NCI-H82 treated with DMSO at 0.1 percent for 48 hours (cell line): Measurements from ENCODE around the gene GNB5.
"Not testable (repeated sequence)": the region's sequence is repeated elsewhere in the genome, so short reads cannot be mapped to it uniquely, and the experiment has no call there.

ENCODE experiments used
- DNase-seq: peaks from one replicate; lab custom pipeline; 2025; ENCODE audit not compliant: unreplicated experiment; lab: John Stamatoyannopoulos, UW

Gene GNB5

DNA sequence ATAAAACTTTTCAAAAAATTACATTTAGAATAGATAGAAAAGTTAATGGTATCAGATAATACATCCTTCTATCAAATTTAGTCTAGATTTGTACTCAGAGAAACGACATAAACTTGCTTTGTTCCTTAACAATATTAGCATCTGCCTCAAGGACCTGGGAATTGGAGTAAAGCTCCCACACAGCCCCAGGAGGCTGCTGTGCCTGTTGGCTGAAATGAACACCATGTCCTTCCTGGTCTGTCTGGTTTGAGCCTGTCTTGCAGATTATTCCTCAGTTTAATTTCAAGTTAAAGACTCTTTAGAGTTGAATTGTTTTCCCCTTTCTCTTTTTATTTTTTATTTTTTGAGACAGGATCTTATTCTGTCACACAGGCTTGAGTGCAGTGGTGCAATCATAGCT lies 19.4 kb downstream of the GNB5 start:
- DNase-seq, result no peak

DNA sequence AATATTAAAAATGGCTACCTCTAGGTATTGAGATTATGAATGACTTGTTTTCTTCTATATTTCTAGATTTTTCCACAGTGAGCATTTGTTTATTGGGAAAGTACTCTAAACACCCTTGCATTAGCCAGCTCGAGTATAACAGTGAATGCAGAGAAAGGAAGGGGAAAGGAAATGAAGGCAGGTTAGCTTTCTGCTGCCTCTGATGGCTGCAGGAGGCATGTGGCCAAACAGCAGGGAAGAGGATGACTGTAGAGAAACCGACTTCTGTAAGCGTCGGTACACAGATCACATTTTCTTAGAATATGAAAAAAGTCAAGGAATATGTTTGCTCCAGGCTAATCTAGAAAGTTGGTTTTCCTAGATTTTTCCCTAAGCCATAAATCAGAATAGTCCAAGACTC lies 19.8 kb downstream of the GNB5 start:
- no peak for DNase-seq

DNA sequence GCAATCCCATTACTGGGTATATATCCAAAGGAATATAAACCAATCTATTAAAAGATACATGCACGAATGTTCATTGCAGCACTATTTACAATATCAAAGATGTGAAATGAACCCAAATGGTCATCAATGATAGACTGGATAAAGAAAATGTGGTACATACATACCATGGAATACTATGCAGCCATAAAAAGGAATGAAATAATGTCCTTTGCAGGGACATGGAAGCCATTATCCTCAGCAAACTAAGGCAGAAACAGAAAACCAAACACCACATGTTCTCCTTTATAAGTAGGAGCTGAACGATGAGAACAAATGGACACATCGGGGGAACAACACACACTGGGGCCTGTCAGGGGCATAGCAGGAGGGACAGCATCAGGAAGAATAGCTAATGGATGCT lies 21.0 kb downstream of the GNB5 start:
- not testable (repeated sequence) for DNase-seq

DNA sequence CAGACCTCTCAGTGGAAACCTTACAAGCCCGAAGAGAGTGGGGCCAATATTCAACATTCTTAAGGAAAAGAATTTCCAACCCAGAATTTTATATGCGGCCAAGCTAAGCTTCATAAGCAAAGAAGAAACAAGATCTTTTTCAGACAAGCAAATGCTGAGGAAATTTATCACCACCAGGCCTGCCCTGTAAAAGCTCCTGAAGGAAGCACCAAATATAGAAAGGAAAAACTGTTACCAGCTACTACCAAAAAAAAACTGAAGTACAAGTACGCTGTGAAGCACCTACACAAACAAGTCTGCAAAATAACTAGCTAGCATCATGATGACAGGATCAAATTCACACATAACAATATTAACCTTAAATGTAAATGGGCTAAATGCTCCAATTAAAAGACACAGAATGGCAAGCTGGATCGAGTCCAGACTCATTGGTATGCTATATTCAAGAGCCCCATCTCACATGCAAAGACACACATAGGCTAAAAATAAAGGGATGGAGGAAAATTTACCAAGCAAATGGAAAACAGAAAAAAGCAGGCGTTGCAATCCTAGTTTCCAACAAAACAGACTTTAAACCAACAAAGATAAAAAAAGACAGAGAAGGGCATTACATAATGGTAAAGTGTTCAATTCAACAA lies 25.6 kb downstream of the GNB5 start:
- DNase-seq, result not testable (repeated sequence)

DNA sequence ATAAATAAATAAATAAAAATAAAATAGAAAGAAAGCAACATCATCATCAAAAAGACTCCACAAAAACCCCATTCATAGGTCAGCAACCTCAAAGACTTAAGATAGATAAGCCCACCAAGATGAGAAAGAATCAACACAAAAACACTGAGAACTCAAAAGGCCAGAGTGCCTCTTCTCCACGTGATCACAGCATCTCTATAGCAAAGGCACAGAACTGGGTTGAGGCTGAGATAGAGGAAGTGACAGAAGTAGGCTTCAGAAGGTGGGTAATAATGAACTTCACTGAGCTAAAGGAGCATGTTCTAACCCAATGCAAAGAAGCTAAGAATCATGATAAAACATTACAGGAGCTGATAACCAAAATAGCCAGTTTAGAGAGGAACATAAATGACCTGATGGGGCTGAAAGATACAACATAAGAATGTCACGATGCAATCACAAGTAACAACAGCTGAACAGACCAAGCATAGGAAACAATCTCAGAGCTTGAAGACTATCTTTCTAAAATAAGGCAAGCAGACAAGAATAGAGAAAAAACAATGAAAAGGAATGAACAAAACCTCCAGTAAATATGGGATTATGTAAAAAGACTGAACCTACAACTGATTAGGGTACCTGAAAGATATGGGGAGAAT lies 26.4 kb downstream of the GNB5 start:
- DNase-seq, result no peak

DNA sequence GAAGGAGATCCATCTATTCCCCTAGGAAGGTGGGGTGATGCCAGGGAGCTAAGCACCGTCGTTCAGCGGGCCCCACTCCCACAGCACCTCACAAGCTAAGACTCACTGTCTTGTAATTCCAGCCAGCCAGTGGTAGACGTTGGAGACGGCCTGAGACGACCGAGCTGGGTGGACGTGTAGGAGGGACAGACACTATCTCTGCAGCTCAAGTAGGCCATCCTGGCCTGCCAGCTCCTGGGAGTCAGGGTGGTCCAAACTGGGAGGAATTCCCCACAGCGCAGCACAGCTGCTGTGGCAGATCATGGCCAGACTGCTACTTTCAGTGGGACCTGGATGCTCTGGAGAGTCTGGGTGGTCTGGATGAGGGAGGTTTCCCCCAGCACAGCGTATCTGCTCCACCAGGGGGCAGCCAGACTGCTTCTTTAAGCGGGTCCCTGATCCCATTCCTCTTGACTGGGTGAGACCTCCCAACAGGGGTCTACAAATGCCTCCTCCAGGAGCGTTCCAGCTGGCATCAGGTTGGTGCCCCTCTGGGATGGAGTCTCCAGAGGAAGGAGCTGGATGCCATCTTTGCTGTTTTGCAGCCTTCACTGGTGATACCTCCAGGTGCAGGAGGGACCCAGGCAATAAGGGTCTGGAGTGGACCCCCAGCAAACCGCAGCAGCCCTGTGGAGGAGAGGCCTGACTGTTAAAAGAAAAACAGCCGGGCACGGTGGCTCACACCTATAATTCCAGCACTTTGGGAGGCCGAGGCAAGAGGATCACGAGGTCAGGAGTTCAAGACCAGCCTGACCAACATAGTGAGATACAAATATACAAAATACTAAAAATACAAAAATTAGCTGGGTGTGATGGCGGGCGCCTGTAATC lies 27.6 kb downstream of the GNB5 start:
- DNase-seq, result no peak

DNA sequence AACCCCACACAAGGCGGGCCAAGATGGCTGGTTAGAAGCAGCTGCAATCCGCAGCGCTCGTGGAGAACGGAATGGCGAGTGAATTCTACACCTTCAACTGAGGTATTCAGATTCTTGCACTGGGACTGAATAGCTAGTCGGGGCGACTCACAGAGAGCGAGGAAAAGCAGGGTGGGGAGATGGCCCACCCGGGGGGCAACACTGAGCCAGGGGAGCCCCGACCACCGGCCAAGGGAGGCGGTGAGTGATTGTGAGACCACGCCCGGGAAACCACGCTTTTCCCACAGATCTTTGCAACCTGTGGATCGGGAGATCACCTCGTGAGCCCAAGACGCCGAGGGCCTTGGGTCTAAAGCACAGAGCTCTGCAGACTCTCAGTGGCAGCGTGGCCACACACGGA lies 28.3 kb downstream of the GNB5 start:
- no peak for DNase-seq

DNA sequence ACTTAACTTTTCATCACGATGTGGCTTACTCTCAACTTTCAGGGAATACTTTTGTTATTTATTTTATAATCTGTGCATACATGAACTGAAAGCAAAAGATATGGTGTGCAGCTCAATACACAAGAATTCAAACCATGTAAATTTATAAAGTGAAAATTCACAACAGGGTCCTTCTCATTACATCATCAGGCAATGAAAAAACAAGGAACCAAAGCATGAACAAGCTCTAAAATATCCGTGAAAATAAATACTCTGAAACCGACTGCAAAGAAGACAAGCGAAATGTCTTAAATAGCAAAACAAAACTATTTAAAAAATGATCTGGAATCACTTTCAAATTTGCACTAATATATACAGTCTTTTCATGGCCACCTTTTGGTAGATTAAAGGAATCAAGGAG lies 28.9 kb downstream of the GNB5 start:
- no peak for DNase-seq

DNA sequence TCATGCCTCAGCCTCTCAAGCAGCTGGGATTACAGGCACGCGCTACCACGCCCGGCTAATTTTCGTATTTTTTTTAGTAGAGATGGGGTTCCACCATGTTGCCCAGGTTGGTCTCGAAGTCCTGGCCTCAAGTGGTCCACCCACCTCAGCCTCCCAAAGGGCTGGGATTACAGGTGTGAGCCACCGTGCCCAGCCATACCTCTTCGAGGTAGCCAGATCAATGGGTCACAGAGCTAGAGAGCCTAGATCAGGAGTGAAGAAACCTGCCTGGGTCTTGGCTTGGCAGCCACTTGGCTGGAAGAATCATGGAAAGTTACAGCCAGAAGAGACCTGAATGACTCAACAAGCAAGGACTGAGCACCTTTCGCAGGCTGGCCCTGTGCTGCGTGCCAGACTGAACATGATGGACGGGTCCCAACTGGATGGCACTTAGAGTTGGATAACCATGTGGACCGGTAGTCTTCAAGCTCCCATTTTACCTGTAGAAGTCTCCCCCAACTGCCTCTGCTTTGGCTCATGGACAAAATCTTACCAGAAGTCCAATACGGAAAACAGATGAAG lies 29.7 kb downstream of the GNB5 start:
- DNase-seq, result no peak

DNA sequence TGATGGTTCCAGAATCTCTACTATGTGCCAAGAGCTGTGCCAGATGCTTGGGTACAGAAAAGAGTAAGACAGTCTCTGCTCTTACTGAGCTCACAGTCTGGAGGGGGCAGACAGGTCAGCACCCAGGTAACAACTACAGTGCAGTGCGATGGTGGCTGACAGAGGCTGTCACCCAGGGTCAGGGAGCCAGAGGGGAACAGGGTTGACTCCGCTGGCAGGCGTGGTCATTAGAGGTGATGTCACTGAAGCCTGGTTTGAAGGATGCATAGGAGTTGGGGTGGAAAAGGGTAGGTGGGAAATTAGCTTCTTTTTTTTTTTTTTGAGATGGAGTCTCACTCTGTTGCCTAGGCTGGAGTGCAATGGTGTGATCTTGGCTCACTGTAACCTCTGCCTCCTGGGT lies 31.5 kb downstream of the GNB5 start:
- no peak for DNase-seq

DNA sequence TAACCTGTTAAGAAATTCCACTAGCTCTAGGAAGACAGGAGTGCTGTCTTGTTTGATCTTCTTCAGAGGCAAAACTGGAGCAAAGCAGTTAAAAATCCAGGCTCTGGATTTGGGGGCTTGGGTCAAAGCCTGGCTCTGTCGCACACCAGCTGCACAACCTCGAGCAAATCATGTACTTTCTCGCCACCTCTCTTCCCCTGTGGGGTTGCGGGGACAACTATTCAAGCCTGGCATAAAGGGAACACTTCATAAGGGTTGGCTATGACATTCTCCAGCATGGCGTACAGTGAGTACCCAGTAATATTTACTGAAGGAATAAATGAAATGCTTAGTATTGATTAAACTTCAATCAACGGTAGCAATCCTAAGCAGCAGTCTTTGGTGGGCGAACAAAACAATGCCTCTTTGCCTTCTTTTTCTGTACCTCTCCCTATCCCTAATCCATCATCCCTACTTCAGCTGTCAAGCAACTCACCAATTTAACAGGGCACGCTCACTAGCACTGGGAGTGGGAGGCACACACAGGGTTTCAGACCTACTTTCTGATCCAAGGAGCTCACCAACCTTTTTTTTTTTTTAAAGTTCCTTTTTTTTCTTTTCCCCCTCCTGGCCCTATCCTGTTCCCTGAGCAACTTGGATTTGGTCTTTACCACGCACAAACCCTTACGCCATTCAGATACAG lies 33.0 kb downstream of the GNB5 start:
- DNase-seq, result no peak

DNA sequence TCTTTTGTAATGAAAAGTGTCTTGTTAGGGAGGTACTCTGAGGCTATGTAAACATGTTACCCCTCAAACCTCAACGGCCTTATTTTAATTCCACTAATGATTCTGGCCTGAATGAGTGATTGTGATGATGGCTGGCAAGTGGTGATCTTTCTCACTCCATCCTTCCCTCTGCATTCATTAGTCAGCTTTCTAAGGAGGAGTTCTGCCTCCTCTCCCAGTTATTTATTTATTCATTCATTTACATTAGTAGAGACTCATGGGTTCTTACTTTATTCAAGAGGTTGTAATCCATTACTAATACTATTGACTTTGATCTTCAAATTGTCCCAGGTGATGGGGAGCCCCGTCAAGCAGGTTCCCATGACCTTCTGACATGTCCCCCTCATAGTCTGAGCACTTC lies 35.3 kb downstream of the GNB5 start:
- no peak for DNase-seq

DNA sequence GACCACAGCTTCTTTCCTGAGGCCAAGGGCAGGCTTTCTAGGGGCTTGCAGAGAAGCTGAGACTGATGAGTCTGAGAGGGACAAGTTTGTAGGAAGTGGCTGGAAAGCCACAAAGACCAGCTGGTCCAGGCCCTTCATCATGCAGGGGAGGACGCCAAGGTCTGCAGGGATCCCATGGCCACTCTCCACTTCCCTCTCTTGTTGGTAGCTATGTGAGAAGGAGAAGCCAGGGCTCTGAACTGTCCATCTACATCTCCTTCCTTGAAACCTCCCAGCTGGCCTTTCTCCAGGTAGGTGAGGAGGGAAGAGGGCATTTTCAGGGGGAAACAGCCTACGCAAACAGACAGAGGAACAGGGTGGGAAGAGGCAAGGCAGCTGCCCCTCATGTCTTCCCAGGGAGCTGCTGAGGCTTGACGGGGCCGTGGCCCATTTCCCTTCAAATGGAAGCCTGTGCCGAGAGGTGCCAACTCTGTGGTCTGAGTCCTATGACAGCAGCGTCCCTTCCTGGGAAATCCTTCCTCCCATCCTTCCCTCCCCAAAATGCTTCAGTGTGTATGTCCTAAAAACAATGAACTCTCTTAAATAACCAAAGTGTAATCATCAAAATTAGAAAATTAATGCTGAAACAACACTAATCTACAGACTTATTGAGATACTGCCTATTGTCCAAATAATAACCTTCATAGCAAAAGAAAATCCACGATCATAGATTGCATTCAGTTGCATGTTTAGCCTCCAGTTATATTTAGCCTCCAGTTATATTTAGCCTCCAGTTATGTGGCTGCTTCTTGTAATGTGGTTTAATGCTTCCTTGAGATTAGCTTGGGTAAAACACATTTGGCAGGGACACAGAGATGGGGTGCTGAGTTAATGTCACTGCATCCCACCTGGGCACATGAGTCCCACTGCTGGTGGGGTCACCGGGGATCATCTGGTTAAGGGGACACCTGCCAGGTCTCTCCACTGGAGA lies 36.0 kb downstream of the GNB5 start:
- DNase-seq, result no peak

DNA sequence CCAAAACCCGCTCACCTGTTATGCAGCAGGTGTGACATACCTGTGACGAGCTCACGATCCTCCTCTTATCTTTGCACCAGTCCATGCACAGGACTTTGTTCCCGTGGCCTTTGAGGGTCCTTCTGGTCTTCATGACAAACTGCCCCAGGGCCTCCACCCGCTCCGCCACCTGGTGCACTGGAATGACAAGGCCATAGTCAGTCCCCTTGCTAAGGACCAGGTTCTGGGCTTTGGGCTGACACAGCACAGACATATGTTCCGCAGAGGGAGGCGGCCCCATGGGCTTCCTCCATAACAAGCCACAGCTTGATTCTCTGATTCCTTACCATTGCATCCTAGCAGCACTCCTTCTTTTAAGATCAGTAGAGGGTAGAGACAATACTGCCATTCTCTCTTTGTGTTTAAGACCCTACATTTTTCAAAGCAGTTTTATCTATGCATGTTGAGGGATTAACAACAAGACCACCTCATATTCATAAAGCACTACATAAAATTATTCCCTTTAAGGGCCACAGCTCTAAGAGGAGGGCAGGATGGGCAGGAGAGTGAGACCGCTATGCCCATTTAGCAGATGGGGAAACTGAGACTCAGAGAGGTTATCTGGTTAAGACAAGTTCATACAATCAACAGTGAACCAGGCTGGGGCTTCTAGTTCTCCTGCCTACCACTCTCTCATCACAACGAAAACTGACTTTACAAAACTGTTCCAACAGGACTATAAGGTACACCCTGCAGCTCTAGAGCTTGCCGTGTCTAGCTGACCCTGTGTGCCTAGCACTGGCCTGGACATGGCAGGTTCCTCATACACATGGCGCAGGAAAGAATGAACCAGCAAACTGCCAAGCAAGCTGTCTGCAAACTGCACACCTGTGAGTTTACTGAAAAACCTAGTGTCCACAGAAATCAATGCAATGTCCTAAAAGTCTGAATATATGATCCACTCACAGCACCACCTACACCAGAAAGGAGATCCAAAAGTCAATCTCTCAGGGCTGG lies 37.0 kb downstream of the GNB5 start:
- no peak for DNase-seq

DNA sequence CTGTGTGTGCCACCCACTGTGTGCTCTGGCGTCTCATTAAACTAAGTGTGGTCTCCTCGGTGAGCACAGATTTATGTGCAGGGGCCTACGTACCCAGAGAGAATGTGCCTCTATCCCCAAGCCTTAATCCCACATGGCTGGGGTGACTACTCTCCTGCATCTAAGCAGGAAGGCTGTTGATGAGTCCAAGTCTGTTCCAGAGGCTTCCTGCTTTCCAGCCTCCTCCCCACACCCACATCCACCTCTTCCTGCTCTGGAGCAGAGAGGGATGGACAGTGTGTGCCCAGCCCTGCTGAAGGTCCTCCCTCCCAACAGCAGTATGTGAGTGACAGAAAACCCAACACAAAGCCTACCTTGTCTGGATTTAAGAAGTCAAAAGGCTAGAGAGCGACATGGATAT lies 39.8 kb downstream of the GNB5 start:
- DNase-seq, result no peak

DNA sequence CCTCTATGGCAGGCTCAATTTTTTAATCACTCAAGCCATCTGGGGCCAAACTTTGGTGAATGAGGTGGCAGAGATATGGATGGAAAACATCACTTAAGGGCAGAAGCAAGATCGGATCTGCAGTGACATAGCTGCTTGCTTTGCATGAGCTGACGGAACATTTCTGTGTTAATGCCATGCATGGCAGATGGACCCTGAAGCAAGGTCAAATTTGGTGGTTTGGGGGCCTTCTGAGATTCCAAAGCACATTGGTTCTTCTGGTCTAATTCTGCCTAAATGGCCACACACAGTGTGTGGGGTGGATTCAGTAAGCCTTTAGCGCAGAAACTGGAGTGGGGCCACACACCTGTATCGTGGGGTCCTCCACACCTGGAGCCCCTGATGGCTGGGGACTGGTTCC lies 40.3 kb downstream of the GNB5 start:
- DNase-seq, result no peak

DNA sequence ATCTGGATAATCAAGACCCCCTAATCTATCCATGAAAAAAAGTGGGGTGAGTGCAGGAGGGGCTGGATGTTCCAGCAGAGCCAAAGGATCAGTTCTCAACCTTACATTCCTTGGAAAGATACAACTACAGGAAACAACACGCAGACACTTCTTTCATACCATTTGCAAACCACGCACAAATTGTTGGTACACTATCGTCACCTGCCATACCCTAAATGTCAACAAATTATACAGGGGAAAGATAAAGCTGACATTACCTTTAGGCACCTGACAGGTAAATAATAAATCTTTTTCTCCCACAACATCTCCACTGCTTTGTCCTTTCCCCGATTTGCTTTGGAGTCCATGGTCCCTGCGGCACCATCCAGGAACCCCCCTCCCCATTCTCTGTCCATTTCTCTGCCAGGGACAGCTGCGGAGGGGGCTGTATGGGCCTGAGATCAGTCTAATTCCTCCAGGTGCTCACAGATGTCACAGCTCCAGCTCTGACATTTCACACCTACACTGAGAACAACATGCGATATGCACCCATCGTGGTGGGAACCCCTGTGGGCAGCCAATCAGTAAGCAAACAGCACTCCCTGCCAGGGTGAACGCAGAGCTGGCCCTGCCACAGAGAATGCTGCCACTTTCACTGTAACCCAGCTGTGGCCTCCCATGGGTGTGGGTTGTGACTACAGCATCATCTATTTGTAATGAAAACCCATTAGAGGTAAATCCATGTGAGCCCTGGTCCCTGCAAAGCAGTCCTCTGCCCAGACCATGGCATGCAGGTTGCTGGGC lies 41.0 kb downstream of the GNB5 start:
- DNase-seq, result no peak

DNA sequence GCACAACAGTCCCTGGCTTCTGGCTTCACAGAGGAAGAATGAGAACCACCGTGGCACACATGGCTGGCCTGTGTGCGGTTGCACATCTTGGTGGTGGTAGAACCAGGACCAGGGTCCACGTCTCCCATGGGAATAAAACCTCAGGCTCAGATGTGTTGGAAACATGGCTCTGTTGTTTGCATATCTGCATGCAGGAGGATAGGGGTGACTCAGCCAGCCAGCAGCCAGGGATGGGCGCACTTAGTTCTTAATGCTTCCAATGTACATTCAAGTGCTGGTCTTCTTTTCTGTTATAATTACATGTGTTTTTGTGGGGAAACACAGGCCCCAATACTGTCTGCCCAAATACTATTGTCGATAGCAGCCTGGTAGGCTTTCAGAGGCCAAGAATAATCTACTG lies 42.8 kb downstream of the GNB5 start:
- DNase-seq, result no peak
